Measurements from ENCODE around the gene CHRNA5.

CHRNA5 gene

GRCh38 chr15:78620021-78620526 lies 54.8 kb downstream of the CHRNA5 start:
- no peak for DNase-seq (ENCODE audit: low read depth in 1 of 2, low spot score in 1 of 2)

- DNase-seq (ENCODE audit: low read depth in 1 of 2, low spot score in 1 of 2): no peak
These were observed 55.5 kb downstream of the CHRNA5 start, which contains the start of gene CHRNA3 for GRCh38 chr15:78620527-78621421. CHRNA3 (minus strand) TSS chr15:78620996; CDS start chr15:78620794, 202 bp downstream.

DNA sequence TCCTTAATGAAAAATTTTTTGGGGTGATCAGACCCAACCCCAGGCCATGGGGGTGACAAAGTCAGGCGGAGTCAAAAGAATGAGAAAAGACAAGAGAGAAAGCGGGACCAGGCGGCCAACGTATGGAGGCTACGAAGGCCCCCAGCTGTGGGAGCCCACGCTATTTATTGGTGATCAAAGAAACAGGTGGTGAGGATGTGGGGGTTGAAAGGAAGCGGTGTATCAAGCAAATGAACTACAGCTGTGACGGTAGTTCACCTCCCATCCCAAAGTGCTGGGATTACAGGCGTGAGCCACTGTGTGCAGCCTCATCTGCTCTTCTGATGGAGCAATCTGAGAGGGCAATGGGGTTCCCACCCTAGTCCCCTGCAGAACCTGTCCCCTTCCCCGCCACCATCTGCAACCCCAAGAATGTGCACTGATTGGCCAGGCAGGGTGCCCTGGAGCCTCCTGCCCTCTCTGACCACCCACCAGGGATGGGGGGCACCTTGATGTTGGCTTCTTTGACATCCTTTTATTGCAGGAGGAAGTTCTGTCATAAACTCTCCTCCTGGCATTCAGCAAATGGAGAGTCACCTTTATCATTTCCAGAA lies 56.6 kb downstream of the CHRNA5 start:
- no peak for DNase-seq (ENCODE audit: low read depth in 1 of 2, low spot score in 1 of 2)

DNA sequence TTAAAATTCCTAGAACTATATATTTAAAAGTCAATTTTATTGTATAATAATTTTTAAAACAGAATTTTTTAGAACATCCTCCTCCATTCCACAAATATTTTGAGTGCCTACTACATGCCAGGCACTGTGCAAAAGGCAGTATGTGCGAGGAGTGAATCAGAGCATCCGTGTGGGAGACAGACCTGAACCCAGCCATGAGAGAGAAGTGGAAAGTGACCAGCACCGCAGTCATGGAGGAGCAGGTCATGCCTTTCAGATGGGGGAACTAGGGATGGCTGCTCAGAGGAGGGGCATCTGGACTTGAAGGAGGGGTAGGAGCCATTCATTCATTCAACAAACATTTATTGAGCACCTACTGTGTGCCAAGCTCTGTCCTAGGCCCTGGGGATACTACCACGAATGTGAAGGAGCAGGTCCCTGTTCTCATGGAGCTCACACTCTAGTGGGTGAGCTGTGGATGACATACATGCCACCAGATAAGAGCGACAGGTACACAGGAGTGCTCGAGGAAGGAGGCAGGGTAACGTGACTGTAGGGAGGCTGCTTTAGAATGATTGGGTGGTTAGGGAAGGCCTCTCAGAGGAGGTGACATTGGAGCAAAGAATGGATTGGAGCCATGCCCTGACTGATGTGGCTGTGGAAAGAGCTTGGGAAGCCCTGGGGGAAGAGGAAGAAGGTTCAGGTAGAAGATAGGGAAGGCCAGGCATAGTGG lies 58.6 kb downstream of the CHRNA5 start:
- DNase-seq (ENCODE audit: low read depth in 1 of 2, low spot score in 1 of 2): no peak

GRCh38 chr15:78624651-78625590 lies 59.6 kb downstream of the CHRNA5 start:
- no peak for DNase-seq (ENCODE audit: low read depth in 1 of 2, low spot score in 1 of 2)

DNA sequence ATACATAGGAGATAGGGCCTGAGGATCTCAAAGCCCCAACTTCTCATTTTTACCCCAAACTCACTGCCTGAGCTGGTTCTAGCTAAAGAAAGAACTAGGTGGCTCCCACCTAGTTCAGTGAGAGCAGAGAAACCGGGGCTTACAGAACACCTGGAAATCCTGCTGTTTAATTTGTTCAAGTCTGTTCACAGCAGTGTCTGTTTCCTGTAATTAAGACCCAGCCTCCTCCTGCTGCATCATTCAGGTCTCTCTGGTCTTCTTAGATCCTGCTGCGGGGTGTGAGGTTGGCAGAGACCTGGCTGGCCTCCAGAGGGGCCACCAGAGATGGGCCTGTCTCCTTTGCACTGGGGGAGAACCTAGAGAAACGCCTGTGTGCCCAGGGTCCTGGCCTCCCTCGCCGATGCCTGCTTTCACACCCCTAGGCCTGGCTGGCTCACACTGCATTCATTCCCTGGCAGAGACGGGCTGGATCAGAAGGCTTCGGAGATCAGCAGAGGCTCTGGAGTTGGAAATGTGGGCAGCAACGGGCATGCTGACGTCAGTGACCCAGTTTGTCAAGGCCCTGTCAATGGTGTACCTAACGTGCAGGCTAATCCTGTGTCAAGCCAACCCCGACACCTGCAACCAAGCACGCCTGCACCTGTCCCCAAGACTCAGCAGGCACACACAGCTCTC lies 60.4 kb downstream of the CHRNA5 start:
- no peak for DNase-seq (ENCODE audit: low read depth in 1 of 2, low spot score in 1 of 2)

DNA sequence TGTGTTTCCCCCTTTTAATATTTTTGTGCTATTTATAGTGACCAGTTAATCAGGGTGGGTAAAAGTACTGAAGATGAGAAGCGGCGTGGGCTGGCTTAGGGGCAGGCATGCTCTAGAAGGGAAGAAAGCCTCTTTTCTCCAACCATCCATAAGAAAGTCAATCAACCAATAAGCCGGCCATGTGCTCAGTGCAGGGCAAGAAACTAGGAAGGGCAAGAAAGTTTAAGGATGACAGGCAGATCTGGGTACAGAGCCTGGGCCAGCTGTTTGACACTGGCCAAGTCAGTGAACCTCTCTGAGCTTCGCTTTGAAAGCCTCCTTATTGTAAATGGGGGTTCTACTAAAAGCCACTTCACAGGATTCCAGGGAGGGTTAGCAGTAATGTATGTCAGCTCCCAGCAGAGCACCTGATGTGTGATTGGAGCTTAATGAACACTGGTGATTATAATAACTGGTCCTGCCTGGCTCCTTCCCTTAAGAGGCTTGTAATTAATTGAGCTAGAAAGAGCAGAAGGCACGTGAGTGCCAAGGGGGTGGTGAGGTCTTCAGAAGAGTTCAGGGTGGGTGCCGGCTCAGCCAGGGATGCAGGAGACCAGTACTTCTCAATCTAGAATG lies 61.2 kb downstream of the CHRNA5 start:
- no peak for DNase-seq (ENCODE audit: low read depth in 1 of 2, low spot score in 1 of 2)

GRCh38 chr15:78627348-78627747 lies 62.0 kb downstream of the CHRNA5 start:
- no peak for DNase-seq (ENCODE audit: low read depth in 1 of 2, low spot score in 1 of 2)

GRCh38 chr15:78628227-78628626 lies 62.9 kb downstream of the CHRNA5 start:
- no peak for DNase-seq (ENCODE audit: low read depth in 1 of 2, low spot score in 1 of 2)

- no peak for DNase-seq (ENCODE audit: low read depth in 1 of 2, low spot score in 1 of 2)
These were observed 63.9 kb downstream of the CHRNA5 start for GRCh38 chr15:78629031-78629715.

GRCh38 chr15:78629716-78630065 lies 64.4 kb downstream of the CHRNA5 start:
- DNase-seq (ENCODE audit: low read depth in 1 of 2, low spot score in 1 of 2): no peak

DNA sequence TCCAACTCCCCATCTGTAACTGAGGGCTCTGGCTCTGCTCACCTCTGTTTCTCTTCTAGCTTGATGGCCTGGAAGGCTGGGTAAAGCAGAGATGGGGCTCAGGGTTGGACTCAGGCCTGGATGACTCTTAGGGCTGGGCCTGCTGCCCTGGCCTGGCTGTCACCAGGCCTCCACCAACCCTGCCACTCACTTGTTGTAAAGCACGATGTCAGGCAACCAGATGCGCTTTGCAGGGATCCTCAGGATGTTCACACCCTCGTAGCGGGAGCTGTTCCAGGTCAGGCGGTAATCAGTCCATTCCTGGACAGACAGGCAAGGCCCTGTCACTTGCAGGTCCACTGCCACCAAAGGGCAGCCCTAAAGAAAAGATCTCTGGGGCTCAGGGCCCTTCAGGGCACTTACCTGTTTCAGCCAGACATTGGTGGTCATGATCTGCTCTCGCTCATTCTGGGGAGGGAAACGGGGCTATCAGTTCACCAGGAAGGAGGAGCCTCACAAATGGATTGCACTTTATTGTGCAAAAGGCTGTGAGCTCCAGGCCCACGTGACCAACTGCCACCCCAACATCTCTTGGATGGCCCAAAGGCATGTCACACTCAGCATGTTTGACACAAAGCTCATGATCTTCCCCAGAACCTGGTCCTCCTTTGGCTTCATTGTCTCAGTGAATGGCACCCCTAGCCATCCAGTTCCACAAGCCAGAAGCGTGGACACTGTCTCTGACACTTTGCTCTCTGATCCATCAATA lies 65.7 kb downstream of the CHRNA5 start:
- no peak for DNase-seq (ENCODE audit: low read depth in 1 of 2, low spot score in 1 of 2)

DNA sequence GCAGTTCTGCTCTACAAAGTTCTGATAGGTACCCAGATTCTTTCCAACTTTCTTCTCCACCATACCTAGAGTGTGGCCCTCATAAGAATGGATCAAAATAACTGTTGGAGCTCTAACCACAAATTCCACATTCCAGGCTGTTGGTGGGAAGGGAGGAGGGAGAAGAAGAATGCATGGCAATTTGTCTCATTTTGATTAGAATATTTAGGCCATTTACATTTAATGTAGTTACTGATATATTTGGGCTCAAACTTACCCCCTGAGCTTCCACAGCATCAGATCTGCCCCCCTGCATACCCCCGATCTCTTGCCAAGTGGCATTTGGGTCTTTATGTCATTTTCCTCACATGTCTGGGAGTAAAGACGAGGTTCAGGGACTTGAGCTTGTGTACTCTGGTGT lies 68.0 kb downstream of the CHRNA5 start:
- DNase-seq (ENCODE audit: low read depth in 1 of 2, low spot score in 1 of 2): no peak

DNA sequence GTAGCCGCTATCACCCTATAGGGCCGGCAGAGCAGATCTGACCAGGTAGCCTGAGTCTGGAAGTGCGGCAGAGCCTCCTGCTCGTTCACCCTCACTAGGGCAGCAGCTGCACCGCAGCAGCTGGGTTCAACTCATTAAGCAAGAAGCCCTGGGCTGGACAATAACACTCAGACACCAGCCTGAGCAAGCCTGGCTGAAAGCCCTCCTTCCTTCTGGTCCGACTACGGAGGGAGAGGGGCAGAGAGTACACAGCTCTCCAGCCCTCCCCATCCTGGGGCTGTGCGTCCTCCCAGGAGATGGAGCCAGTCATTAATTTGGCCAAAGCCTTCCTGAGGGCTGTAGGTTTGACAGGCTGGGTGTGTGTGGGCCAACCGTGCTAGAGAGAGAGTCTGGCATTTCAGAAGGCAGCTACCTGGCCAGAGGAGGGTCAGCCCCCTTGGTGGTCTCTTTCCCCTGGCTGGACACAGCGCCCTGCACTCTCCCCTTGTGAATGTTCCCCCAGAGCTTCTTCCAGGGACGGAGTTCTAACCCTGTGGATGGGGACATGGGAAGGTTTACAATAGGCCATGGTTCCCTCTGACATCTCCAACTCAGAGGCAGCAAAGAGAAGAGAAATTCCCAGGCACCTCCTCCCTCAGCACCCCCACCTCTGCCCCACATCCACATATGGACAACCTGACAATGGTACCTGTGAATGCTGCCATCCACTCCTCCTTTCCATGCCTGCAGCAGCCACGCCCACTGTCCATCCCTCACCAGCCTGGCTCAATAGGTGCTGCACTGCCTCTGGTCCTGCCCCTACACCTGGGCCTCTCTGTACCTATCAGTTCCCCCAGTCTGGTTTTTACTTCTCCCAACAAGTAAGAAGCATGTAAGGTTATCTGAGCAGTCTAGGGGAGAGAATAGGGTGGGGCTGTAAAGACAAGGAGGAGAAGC lies 69.2 kb downstream of the CHRNA5 start:
- DNase-seq (ENCODE audit: low read depth in 1 of 2, low spot score in 1 of 2): no peak

- DNase-seq (ENCODE audit: low read depth in 1 of 2, low spot score in 1 of 2): no peak
These were observed 70.0 kb downstream of the CHRNA5 start for GRCh38 chr15:78635346-78635745.

- no peak for DNase-seq (ENCODE audit: low read depth in 1 of 2, low spot score in 1 of 2)
These were observed 71.1 kb downstream of the CHRNA5 start for GRCh38 chr15:78636378-78636859.

DNA sequence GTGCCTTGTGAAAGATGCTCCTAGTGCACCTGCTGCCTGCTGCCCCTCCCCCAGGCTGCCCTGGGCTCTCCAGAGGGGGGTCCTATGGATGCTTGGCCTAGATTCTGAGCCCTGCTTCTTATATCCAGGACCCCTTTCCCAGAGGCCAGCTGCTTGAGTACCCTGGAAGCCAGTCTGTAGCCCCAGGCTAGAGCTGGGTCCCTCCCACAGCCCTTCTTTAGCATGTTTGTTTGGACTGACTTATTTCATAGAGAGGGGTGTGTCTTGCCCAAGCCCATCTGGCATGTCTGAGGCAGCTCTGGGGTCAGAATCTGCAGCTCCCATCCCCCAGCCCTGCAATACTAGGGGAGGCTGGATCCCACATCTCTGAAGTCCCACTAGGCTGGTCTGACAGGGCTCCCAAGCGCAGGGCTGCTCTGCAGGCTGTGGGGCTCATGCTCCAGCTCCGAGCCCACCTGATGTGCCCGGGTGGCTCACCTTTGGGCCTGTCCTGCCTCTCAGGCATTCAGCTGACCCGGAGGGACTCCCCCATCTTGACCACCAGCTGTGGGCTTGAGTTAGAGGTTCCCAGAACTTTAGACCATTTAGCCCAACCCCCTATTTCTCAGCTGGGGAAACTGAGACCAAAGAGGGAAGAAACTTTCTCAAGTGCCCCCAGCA lies 72.6 kb downstream of the CHRNA5 start:
- DNase-seq (ENCODE audit: low read depth in 1 of 2, low spot score in 1 of 2): no peak
